Natural killer cell treated with Interleukin-12 subunit alpha and Interleukin-12 subunit beta and Interleukin-15 and Interleukin-18, amount 100 ng/mL, for 72 hours (primary cell): Measurements from ENCODE around the gene RAD9A. TPM values are rescaled to one million over a fixed set of nuclear protein-coding genes. Genes with fewer than 3 reads are reported as not detected.

Source experiments
- ATAC-seq, 2 donors: fragments of 150-1000 bp; cut with Tn5 transposase in 1 of 2; sonication (Bioruptor Pico), chemical (Tn5 transposase) in 1 of 2; 2 replicates each; pipeline ENCODE4 v1.10.0; 2021
- DNase-seq: peaks from one replicate; pipeline ENCODE4 v3.0.0; 2022; ENCODE audit warnings: low spot score
- H3K27ac Mint-ChIP-seq, 2 donors: 1 replicate in 1 of 2; 2 replicates in 1 of 2; pipeline ENCODE4 v1.8.0; 2022; ENCODE audit warnings: mixed read lengths in 2 of 2, mild to moderate bottlenecking in 1 of 2, moderate library complexity in 1 of 2
- H3K27me3 Mint-ChIP-seq, 2 donors: 1 replicate in 1 of 2; 2 replicates in 1 of 2; pipeline ENCODE4 v1.8.0; 2022; ENCODE audit warnings: mixed read lengths in 2 of 2
- H3K36me3 Mint-ChIP-seq: one replicate; pipeline ENCODE4 v1.8.0; 2022; ENCODE audit warnings: mixed read lengths
- H3K4me1 Mint-ChIP-seq, 2 donors: 1 replicate in 1 of 2; 2 replicates in 1 of 2; pipeline ENCODE4 v1.8.0; 2022; ENCODE audit warnings: low read depth in 2 of 2, mixed read lengths in 2 of 2, mild to moderate bottlenecking in 1 of 2
- H3K4me3 Mint-ChIP-seq: one replicate; pipeline ENCODE4 v1.8.0; 2022; ENCODE audit warnings: mixed read lengths
- H3K9me3 Mint-ChIP-seq: 2 replicates; pipeline ENCODE4 v1.8.0; 2022; ENCODE audit warnings: mixed read lengths
- total RNA-seq, 2 donors: library from RNA; stranded (reverse); gene quantifications; one replicate each; pipeline ENCODE4 v1.2.3, GENCODE V29; 2022

RAD9A gene
- total RNA-seq, 2 donors from 2014 or later, result 25.9 to 47.8 TPM

DNA sequence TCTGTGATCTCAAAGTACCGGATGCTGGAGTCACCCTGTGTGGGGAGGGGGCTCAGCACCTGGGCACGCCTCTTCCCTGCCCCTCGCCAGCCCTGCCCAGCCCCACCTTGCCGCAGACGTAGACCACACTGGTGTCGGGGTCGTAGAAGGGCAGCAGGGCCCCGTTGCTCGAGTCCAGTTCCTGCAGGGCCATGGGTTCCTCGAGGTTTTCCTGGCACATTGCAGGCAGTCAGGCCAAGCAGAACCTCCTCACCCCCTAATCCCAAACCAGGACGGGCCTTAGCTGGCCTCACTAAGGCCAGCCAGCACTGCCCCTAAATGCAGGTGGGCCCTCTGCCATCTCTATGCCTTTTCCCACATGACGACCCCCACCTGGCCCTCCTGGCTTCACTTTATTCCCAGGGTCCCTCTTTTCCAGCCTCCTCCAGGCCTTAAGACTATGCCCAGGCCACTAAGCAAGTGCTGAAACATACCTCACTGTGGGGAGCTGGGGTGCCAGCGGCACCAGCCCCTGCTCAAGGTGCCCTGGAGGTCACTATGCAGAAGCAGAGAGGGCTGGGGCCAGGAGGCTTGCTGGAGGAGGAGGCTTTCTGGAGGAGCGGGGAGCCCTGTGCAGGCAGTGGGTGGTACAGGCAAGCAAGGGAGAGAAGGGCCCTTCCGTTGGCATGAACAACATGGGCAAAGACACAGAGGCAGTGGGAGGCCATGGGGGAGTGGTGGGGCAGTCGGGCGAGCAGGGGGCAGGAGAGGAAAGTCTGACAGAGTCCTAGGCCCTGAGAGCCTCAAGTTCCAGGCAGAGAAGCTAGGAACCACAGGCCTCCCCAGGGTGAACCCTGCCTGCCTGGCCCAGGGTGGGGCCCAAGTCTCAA is 48.7 kb downstream of the RAD9A start:
- H3K36me3 Mint-ChIP-seq, result no peaks in the 10 kb centered on the region
- no peak for DNase-seq
- H3K27ac Mint-ChIP-seq, result peak overlapping the region; percentile 82 to 92
- ATAC-seq, result no peak
- peaks cover 45 to 57% of the 10 kb centered on the region in 2 donors for H3K4me1 Mint-ChIP-seq
- no peaks in the 10 kb centered on the region for H3K9me3 Mint-ChIP-seq
- peak overlapping the region; percentile 93 for H3K4me3 Mint-ChIP-seq
- no peaks in the 10 kb centered on the region for H3K27me3 Mint-ChIP-seq

DNA sequence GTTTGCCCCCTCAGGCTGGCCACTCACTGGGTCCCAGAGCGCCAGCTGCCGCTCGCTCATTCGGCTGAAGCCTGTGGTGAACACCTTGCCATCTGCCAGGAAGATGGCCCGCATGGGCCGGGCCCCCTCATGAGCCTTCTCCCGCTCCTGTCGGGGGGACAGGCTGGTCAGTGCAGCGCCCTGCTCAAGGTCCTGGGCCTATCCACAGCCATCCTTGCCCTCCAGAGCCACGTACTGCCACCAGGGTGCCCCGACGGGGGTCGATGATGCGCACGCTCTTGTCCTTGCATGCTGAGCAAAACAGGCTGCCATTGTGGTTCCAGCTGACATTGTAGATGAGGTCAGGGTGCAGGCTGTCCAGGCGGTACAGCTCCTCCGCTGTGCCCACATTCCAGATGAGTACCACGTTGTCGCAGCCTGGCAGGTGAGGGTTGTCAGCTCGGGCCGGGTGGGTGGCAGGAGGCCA is 49.3 kb downstream of the RAD9A start:
- peaks cover 47 to 60% of the 10 kb centered on the region in 2 donors for H3K4me1 Mint-ChIP-seq
- H3K36me3 Mint-ChIP-seq, result no peaks in the 10 kb centered on the region
- peak overlapping the region in 1 of 2 donors; percentile 92 for H3K27ac Mint-ChIP-seq
- no peak for ATAC-seq
- H3K4me3 Mint-ChIP-seq, result no peak overlapping the region
- H3K27me3 Mint-ChIP-seq, result no peaks in the 10 kb centered on the region
- H3K9me3 Mint-ChIP-seq, result no peaks in the 10 kb centered on the region
- no peak for DNase-seq

DNA sequence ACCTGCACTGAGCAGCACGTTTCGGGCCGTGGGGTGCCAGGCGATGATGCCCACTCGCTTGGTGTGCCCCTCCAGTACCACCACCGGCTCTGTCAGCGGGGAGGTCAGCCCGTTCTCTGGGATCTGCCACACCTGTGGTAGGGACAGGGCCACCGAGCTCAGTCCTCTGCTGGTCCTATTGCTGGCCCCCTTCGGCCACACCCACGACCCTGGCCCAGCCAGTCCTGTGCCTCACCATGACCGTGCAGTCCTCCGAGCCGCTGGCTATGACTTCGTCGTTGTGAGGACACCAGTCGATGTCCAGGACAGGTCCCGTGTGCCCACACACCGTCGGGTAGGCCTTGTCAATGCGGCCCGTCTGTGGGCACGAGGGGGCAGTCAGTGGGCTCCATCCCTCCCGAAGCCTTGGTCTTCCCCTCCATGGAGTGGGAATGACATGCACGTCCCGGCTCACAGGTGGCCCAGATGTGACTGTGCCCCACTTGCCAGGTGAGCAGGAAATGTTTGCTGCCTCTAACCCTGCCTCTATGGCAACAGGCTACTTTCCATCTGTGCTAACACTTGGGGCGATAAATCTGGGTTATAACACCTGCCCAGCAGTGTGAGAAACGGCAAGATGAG is 50.1 kb downstream of the RAD9A start:
- H3K27ac Mint-ChIP-seq, result peak overlapping the region; percentile 75 to 92
- H3K36me3 Mint-ChIP-seq, result no peaks in the 10 kb centered on the region
- H3K4me1 Mint-ChIP-seq, result peaks cover 48 to 57% of the 10 kb centered on the region in 2 donors
- no peaks in the 10 kb centered on the region for H3K27me3 Mint-ChIP-seq
- H3K9me3 Mint-ChIP-seq, result no peaks in the 10 kb centered on the region
- no peak for DNase-seq
- ATAC-seq, result no peak
- H3K4me3 Mint-ChIP-seq, result peak overlapping the region; percentile 10

DNA sequence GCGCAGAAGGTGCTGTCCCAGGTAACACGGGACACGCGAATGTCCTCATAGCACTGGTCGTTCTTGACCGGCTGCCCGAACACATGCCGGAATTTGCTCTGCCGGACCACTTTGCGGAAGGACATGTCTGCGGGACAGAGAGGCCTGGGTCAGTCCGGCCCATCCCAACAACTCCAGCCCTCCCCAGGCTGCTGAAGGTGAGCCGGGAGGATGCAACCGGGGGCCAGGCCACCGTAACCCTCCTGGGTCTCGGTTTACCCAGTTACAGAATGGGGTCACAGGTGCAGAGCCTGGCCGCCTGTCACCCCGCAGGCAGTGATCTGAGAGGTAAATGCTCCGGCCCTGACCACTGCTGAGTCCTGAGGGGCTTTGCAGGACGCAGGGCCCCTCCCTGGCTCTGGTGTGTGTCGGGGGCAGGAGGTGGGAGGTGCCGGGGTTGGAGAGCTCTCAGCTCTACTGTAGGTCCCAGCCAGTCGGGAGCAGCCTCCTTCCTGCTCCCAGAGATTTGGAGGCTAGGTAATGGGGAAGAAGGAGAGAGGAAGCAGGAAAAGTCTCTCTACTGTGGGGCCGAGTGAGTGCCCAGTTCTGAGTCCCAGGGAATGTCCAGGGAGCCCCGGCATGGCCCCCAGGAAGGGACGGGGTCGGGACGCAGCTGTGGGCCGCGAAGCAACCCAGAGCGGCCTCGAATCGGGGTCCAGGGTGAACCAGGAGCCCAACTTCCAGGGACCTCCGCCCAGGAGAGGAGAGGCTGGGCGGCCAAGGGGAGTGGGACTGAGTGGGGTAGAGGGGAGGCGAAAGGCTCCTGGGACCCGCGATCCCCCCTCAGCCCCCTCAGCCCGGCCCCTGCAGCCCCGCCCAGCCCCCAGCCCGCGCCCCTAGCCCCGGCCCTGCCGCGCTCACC is 51.0 kb downstream of the RAD9A start:
- DNase-seq, result no peak
- Mint-ChIP-seq H3K4me1 (peaks cover 46 to 55% of the 10 kb centered on the region in 2 donors), H3K27me3 (no peaks in the 10 kb centered on the region), H3K27ac (peak overlapping the region; percentile 75 to 92), H3K4me3 (peak overlapping the region; percentile 41), H3K36me3 (no peaks in the 10 kb centered on the region), H3K9me3 (no peaks in the 10 kb centered on the region)
- no peak for ATAC-seq

DNA sequence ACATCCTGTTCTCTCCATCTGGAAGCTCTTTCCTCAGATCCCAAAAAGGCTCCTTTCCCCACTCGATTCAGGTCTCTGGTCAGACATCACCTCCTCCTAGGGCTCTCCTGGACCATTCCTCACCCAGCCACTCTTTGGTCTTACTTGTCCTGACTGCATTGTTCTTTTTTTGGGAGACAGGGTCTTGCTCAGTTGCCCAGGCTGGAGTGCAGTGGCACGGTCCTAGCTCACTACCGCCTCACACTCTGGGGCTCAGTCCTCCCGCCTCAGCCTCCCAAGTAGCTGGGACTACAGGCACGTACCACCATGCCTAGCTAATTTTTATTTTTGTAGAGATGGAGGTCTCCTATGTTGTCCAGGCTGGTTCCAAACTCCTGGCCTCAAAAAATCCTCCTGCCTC is 53.7 kb downstream of the RAD9A start:
- H3K27ac Mint-ChIP-seq, result peak overlapping the region; percentile 74 to 91
- ATAC-seq (no peak), DNase-seq (no peak)
- H3K4me3 Mint-ChIP-seq, result peak overlapping the region; percentile 74
- no peaks in the 10 kb centered on the region for H3K36me3 Mint-ChIP-seq
- no peaks in the 10 kb centered on the region for H3K9me3 Mint-ChIP-seq
- H3K4me1 Mint-ChIP-seq, result peaks cover 32 to 42% of the 10 kb centered on the region in 2 donors
- peaks cover 0 to 3% of the 10 kb centered on the region in 2 donors for H3K27me3 Mint-ChIP-seq

Other genes starting within 250 kb of the RAD9A start
- gene GRK2, start 125.5 kb upstream of the RAD9A start, total RNA-seq, result 100 to 1,000 TPM; 394 to 432 TPM
- 100 to 1,000 TPM; 182 to 231 TPM for gene ANKRD13D, start 102.7 kb upstream of the RAD9A start, total RNA-seq
- gene SSH3, start 88.5 kb upstream of the RAD9A start, total RNA-seq, result 10 to 100 TPM; 19.2 to 32.3 TPM
- gene POLD4, start 38.4 kb upstream of the RAD9A start, total RNA-seq, result 10 to 100 TPM; 25.7 to 46.4 TPM
- 1 to 10 TPM; 1.4 to 3.3 TPM for gene CLCF1, start 18.4 kb upstream of the RAD9A start, total RNA-seq
- 100 to 1,000 TPM; 317 to 378 TPM for gene PPP1CA, start 9.9 kb downstream of the RAD9A start, total RNA-seq
- gene TBC1D10C, start 12.1 kb downstream of the RAD9A start, total RNA-seq, result 10 to 100 TPM; 79.5 to 88.8 TPM
- gene CARNS1, start 23.7 kb downstream of the RAD9A start, total RNA-seq, result 1 to 10 TPM; 2.3 to 4.9 TPM
- 100 to 1,000 TPM in 1 of 2 donors, 10 to 100 TPM in 1; 95.8 to 112 TPM for gene RPS6KB2, start 36.5 kb downstream of the RAD9A start, total RNA-seq
- gene PTPRCAP, start 45.7 kb downstream of the RAD9A start, total RNA-seq, result 100 to 1,000 TPM; 198 to 266 TPM
- gene CORO1B, start 51.5 kb downstream of the RAD9A start, total RNA-seq, result 10 to 100 TPM; 24.1 to 29.0 TPM
- gene GPR152, start 60.7 kb downstream of the RAD9A start, total RNA-seq, result not detected
- 1 to 10 TPM; 1.4 to 2.2 TPM for gene CABP4, start 63.4 kb downstream of the RAD9A start, total RNA-seq
- gene TMEM134, start 77.3 kb downstream of the RAD9A start, total RNA-seq, result 10 to 100 TPM; 30.7 to 39.1 TPM
- 100 to 1,000 TPM; 120 to 140 TPM for gene AIP, start 91.0 kb downstream of the RAD9A start, total RNA-seq
- gene PITPNM1, start 113.4 kb downstream of the RAD9A start, total RNA-seq, result 100 to 1,000 TPM in 1 of 2 donors, 10 to 100 TPM in 1; 66.0 to 174 TPM
- gene CDK2AP2, start 116.2 kb downstream of the RAD9A start, total RNA-seq, result 100 to 1,000 TPM in 1 of 2 donors, 10 to 100 TPM in 1; 92.6 to 103 TPM
- not detected for gene CABP2, start 131.5 kb downstream of the RAD9A start, total RNA-seq
- gene GSTP1, start 191.8 kb downstream of the RAD9A start, total RNA-seq, result 100 to 1,000 TPM; 539 to 557 TPM
- 100 to 1,000 TPM; 246 to 381 TPM for gene NDUFV1, start 214.9 kb downstream of the RAD9A start, total RNA-seq
- 10 to 100 TPM in 1 of 2 donors, 1 to 10 TPM in 1; 9.9 to 11.5 TPM for gene NUDT8, start 238.0 kb downstream of the RAD9A start, total RNA-seq
- not detected for gene TBX10, start 247.8 kb downstream of the RAD9A start, total RNA-seq